Brain microvascular endothelial cell (primary cell): Measurements from ENCODE around the gene HLCS.
A peak's percentile ranks its signal among the peaks of the same experiment; 100 is the strongest.

Experiments used
- DNase-seq: peaks from one replicate; pipeline ENCODE4 v3.0.0-alpha.2; 2020
- H3K27ac ChIP-seq: fragments of 250-450 bp; sonication (Bioruptor Pico); 2 replicates; pipeline ENCODE4 v1.5.1; 2020; ENCODE audit warnings: mild to moderate bottlenecking, moderate library complexity
- H3K27me3 ChIP-seq: fragments of 250-450 bp; sonication (Bioruptor Pico); replicated peaks from 2 replicates; pipeline ENCODE4 v1.5.1; 2020; ENCODE audit warnings: mild to moderate bottlenecking
- H3K36me3 ChIP-seq: fragments of 250-450 bp; sonication (Bioruptor Pico); replicated peaks from 2 replicates; pipeline ENCODE4 v1.5.1; 2020; ENCODE audit warnings: mild to moderate bottlenecking
- H3K4me3 ChIP-seq: 2 replicates; pipeline ENCODE4 v1.5.1; 2011; ENCODE audit warnings: low read depth, mild to moderate bottlenecking, control low read depth, low read length, moderate library complexity
- CTCF ChIP-seq: IDR thresholded peaks from 2 replicates; pipeline ENCODE4 v1.5.1; 2011; ENCODE audit warnings: low read depth, mild to moderate bottlenecking, moderate library complexity, low read length, control low read depth, inconsistent platforms; ENCODE audit errors: missing control alignments
- in situ Hi-C: cut with HindIII; loops from 2 replicates; pipeline ENCODE4 v1.10.0; 2017; ENCODE audit warnings: low sequenced_read_pairs, low pct_ligation_motif_present

The HLCS gene

DNA sequence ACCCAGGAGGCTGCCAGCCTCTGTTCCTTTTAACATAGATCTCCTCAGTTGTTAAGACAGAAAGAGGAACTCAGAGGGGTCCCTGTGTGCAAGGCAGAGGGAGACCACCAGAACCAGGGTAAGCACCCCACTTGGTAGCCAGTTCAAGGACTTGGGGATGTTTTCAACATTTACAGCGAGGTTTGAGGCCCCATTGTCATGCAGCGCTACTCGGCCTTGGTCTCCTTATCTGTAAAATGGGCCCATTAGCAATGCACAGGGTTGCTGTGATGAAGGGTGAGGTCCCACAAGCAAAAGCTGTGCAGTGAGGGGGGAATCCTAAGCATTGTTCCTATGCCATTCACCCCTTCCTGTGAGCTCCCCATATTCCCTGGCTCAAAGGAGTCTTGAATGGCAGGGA is 263.3 kb downstream of the HLCS start:
- no peak for DNase-seq
- no peak overlapping the region for H3K4me3 ChIP-seq
- no peak overlapping the region for H3K27ac ChIP-seq
- TF ChIP-seq CTCF, result no peak
- H3K27me3 ChIP-seq, result peaks cover 95% of the 10 kb centered on the region
- H3K36me3 ChIP-seq, result no peaks in the 10 kb centered on the region
- in situ Hi-C loops, result no loop called here

DNA sequence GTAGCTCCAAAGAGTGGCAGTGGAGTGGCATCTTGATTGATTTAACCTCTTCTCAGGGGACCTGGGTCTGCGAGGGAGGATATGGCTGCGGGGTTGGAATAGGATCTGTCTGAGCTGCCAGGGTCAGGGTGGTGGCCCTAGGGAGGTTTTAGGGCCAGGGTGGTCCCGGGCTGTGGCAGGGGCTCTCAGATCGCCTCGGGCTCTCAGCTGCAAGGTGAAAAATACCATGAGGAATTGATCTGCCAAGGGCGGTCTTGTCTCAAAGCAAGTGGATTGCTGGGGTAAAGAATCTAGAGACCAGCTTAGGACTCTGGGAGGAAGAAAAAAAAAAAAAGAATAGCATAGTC is 263.9 kb downstream of the HLCS start:
- in situ Hi-C loops, result no loop called here
- H3K4me3 ChIP-seq, result no peak overlapping the region
- no peak for TF ChIP-seq CTCF
- no peak for DNase-seq
- H3K27ac ChIP-seq, result no peak overlapping the region
- no peaks in the 10 kb centered on the region for H3K36me3 ChIP-seq
- peaks cover 96% of the 10 kb centered on the region for H3K27me3 ChIP-seq

- H3K4me3 ChIP-seq, result no peak overlapping the region
- no peaks in the 10 kb centered on the region for H3K36me3 ChIP-seq
- H3K27me3 ChIP-seq, result peaks cover 96% of the 10 kb centered on the region
- DNase-seq, result no peak
- H3K27ac ChIP-seq, result no peak overlapping the region
- TF ChIP-seq CTCF, result no peak
- in situ Hi-C loops, result no loop called here
Measured at GRCh38 chr21:36701756-36702621, 264.5 kb downstream of the HLCS start.

DNA sequence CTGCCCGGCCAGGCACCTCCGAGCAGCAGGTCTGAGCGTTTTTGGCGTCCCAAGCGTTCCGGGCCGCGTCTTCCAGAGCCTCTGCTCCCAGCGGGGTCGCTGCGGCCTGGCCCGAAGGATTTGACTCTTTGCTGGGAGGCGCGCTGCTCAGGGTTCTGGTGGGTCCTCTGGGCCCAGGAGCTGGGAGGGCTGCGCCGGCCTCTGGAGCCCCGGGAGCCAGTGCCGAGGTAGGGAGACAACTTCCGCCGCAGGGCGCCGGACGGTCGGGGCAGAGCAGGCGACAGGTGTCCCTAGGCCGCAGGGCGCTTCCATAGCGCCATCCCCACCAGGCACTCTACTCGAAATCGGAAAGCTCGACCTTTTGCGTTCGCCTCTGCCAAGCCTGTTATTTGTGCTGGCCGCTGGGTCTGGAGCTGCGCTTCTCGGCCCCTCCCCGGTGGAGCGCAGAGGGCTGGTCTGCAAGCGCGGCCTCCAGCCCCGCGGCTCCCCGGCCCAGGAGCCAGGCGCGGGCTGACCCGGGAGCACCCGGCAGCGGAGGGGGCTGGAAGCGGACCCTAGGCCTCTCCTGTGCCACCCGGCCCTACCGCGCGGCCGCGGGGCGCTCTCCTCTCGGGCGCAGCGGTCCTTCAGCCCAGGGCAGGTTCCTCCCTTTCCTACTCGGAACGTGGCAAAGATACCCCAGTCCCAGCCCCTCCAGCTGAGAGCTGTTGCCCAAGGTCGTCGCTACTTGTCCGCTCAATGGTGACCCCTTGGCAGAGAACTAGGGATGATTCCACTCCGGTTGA is 265.3 kb downstream of the HLCS start:
- H3K4me3 ChIP-seq, result peak overlapping the region; percentile 15
- in situ Hi-C loops, result no loop called here
- no peak for DNase-seq
- H3K36me3 ChIP-seq, result no peaks in the 10 kb centered on the region
- TF ChIP-seq CTCF, result no peak
- H3K27me3 ChIP-seq, result peaks cover 96% of the 10 kb centered on the region
- no peak overlapping the region for H3K27ac ChIP-seq
